ENCODE data around the gene SRRM2.

The SRRM2 gene

DNA sequence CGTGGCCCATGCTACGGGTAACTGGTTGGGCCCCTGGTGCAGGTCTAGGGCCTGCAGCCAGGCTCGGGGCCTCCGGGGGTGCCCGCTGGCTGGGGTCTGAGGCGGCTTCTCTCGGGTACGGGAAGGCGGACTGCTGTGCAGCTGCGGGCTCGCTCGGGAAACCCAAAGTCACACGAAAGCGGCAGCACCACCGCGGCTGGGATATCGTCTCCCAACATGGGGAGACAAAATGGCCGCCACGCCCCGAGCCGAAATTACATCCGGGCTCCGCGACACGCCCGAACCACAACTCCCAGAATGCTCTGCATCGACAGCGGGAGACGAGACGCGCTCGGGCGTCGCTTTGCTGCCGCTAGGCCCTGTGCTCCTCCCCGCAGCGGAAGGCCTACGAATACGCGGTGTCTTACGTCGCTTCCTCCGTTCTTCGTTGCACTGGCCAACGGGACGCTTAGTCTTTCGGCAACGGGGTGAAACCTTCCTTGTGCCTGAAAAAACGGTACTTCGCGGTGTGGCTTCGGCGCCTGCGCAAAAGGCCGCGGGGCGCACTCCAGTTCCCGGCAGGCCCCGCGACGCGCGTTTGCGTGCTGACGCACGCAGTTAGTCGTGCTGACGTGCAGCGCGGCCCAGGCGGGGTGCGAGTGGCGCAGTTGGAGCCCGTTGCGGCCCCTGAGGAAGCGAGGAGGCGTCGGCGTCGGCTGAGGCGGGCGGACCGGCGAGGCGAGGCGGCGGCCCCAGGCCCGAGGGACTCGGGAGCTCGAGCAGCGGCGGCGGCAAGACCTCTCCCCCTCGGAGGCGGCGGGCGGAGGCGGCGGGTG, at the start of gene SRRM2:
SRRM2 (plus strand) TSS at position 604 of the 815 bp plus-strand sequence. CDS start 3,727 bp downstream, outside the sequence.
- DNase-seq (ENCODE audit: low spot score) = peak; percentile 95

DNA sequence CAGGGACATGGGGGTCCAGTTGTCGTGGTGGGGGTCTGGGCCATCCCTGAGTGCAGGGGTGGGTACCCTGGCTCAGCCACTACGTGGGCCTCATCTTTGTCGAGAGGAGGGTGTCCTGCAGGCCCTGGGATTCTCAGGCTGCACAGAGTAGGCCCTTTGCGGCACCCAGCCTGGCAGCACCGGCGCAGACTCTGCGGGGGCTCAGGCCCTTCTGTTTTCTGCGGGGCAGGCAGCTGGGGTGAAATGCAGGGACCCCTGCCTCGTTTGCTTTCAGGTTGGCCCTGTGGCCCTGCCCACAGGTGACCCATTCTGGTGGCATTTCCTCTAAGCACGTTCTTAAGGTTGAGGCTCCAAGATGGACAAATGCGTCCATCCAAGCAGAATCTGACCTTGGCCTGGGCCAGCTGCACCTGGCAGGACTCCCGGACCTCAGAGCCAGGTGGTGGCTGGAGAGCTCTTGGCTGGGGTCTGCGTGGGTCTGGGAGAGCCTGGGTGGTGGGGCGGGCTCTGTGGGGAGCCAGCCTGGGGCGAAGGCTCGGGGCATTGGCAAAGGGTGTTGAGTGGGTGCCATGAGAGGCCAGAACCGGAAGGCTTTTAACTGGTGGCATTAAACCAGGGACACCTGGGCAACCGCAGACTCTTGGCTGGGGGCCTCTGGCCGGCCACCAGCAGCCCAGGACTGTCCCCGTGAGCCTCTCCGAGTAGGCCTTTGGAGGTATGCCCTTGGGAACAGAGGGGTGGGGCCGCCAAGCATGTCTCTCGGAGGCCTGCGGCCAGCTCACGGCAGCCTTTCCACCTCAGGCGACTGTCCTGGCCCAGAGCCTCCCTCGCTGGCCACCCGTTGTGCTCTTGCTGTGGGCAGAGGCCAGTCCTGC, 49.3 kb upstream of the SRRM2 start:
- DNase-seq (ENCODE audit: low spot score) = no peak

DNA sequence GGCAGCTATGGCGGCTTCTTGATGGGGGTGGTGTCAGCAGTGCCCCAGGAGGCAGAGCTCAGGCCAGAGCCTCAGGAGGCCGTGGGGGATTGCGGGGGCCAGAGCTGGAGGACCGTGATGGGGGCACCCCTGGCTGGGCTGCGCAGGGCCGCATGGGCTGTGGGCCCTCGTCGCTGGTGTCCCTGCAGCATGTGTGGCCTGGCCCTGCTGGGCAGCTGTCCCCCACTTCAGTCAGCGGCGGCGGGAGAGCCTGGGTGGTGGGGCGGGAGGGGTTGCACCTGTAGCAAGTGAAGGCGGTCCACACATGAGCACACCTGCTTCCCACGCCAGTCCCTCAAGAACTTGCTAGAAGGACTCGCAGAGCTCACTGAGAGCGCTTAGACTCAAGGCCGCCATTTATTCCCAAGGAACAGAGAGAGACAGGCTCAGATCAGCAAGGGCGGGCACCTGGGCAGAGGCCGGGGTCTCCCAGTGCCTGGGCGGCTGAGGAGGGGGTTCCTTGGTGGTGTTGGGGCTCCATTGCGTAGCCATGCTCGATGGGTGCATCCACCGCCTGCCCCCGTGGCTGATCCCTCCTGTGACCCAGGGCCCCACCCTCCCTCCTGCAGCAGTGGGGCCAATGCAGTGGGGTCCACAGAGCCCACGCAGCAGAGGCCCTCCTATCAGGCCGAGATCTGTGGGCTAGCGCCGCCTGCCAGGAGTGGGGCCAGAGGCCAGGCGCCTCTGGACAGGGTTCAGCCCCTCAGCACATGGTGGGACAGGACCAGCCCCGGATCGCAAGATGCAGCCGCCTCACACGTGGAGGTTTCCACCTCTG, 48.1 kb upstream of the SRRM2 start:
- no peak for DNase-seq (ENCODE audit: low spot score)

DNA sequence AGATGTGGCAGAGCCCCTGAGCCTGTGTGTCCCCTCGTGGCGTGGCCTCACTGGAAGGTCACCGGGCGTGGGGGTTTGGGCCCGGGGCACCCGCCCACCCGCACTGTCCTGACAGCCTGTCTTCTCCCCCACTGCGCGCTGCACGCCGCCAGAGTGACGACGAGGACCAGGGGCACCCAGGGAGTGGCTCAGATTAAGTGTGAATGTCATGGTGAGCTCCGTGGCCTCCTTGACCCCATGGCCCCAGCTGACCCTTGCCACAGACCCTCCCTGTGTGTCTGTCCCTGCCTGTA, 47.5 kb upstream of the SRRM2 start:
- DNase-seq (ENCODE audit: low spot score) = no peak

DNA sequence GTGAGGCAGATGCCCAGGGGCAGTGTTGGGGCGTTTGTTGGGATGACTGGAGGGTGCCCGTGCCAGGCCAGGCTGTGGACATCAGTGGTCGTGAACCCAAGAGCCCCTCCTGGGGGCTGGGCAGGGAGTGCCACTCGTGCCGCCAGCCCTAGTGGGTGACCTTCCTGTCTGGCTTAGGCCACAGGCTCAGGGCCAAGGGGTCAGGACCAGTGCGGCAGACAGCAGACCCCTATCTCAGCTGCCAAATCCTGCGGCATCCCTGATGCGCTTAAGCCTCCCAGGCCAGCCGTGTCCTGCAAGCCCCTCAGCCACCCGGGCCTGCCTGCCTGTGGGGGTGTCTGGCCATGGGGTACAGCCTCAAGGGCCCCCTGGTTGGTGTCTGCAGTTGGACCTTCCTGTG, 47.1 kb upstream of the SRRM2 start:
- no peak for DNase-seq (ENCODE audit: low spot score)

DNA sequence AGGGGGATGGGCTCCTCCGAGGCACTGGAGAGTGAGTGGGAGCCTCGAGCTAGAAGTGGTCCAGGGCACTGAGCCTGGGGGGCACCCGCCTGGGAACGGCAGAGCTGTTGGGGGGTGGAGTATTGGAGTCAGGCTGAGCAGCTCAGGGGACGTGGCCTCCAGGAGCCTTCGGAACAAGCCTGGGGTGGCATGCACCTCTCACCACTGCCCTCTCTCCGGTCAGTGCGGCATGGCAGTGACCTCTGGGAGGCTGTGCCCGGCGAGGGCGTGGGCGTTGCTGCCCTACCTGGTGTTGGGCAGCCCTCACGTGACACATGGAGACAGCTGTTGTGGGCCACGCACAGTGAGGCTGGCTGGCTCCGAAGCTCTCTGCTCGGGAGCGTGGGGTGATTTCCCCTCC, 46.4 kb upstream of the SRRM2 start:
- DNase-seq (ENCODE audit: low spot score) = no peak

DNA sequence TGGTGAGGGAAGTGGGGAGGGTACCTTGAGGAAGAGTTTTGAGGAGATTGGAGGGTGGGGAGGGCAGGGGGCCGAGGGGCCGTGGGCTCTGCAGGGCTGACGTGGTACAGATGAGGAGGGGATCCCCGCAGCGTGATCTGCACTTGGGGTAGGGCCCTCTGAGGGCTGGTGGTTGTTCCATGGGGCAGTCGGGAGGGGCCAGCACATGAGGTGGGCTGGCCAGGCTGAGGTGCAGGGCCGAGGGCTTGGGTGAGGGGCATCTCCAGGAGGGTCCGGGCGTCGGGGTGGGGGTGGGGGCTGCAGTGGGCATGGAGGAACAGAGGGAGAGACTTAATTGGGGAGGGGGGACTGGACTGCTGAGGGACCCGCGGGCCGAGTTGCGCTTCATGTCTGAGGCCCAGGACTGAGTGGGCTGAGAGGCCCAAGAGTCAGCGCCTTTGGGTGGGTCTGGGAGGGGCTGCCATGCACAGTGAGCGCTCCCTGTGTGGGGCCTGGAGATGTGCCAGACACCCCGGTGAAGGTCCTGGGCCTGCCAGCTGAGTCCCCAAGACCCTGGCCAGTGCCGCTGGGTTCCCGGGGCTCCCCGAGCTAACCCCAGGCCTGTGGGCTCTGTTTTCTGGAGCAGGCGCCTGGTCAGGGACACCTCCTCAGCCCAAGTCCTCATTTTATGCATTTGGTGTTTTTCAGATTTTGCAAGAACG, 45.7 kb upstream of the SRRM2 start:
- DNase-seq (ENCODE audit: low spot score) = no peak

DNA sequence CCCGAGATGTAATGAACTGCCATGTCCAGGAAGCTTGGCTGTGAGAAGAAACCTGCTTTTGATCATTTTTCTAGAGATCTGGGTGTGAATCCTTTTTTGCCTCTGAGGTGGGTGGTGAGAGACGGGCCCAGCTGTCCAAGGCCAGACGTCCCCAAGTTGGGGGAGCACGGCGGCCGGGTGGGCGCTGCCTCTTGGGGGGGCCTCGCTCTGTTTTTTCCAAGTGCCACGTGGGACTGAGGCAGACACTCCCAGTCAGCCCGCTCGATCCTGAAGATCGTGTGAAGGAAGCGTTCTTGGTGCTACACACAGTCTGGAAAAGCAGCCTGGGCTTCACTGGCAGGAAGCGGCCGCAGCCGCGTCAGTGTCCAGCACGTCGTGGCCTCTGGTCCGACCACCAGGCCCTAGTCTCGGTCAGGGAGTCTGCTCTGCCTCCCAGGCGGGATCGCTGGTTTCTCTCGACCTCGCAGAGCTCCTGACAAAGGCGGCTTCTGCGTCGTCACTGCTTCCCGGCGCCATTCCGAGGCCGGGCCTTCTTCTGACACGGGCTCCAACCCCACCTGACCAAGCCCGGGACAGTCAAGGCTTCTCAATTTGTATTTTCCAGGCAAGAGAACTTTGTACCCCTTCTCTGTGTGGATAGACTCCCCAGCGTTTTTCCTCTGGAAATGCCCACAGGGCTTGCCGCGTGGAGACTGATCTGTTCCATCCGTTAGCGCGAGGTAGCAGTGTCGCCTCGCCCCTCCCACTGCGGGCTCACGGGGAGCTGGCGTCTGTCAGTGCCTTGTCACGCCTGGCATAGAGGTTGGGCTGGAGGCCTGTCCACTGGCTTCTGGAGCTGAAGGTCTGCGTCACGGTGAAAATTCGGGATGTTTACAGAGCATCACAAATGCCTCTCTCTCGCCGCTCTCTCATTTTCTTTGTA, 44.8 kb upstream of the SRRM2 start:
- DNase-seq (ENCODE audit: low spot score) = no peak

DNA sequence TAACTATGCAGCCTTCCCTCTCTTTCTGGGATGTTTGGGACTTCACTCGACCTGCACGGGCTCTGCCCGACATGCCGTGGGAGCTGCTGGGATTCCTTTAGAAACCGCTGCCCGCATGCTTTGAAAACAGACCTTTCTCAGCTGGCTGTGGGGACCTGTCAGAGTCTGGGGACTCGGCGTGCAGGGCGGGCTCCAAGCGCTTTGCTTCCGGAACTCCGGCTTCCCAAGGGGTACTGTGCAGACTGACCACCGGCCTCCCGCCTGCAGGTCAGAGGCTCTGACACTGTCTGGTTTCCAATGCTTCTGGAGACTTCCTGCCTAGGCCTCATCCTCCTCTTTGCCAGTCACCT, 44.2 kb upstream of the SRRM2 start:
- no peak for DNase-seq (ENCODE audit: low spot score)

DNA sequence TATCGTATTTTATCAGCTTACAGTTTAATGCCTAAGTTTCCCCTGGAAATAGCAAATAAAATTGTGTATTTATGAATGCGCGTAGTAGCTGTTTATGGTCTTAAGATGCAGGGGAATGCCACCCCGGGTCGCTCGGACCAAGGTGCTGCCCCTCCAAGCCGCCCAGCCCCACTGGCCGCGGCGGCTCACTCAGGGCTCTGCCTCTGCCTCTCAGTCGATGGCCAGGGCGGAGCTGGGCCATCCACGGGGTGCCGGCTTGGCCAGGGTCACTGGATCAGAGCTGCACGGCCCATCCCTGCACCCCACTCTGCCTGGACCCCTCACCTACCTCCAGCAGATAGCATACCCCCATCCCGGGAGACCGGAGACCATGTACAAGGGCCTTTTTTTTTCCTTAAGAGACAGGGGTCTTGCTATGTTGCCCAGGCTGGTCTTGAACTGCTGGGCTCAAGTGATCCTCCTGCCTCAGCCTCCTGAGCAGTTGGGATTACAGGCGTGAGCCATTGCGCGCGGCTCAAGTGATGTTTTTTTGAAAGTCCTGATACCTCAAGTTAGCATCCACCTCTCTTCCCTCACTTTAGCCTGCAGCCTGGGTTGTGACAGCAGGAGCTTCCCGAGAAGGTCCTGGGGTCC, 43.4 kb upstream of the SRRM2 start:
- DNase-seq (ENCODE audit: low spot score) = no peak

DNA sequence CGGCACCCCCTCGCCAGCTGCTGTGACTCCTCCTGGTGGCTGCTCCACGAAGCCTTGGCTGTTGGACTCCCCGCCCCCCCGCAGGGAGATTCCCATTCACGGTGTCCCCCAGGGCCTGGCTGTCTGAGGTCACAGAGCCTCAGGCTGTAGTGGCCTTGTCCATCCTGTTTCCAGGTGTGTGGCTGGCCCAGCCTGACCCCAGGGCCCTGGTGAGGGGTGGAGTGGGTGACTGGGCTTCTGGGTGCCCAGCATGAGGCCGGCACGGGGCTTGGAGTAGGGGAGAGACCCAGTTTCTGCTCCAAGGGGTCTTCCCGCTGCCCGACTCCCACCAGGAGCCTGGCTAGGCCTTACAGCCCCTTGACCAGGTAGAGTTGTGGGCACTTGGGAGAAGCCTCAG, 42.9 kb upstream of the SRRM2 start:
- DNase-seq (ENCODE audit: low spot score) = no peak

DNA sequence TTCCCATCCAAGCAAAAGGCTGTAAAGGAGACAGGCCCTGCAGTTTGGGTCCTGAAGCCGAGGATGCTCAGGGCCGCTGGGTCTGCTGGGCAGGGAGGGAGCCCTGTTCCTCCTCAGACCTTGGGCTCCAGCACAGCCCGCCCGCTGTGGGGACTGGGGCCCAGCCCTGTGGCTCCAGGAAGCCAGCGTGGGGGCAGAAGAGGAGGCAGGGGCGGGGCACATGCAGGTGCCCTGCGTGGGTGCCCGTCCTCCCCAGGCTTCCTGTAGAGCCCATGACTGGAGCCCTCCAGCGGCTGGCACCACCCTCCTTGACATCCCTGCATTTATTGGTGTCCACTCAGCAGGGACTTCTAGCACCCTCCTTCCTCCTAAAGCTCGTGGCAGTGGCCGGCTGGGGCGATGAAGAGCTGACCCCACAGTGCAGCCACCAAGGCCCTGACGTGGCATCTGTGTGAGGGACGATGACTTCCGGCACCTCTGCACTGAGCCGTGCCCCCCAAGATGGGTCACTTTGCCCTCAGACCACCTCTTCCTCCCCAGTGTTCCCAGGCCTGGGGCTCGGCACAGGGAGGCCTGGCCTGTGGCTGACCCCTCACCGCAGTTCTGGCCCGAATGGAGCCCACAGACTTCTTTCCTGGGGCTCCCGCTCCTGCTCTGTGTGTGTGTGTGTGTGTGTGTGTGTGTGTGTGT, 42.3 kb upstream of the SRRM2 start:
- DNase-seq (ENCODE audit: low spot score) = no peak

DNA sequence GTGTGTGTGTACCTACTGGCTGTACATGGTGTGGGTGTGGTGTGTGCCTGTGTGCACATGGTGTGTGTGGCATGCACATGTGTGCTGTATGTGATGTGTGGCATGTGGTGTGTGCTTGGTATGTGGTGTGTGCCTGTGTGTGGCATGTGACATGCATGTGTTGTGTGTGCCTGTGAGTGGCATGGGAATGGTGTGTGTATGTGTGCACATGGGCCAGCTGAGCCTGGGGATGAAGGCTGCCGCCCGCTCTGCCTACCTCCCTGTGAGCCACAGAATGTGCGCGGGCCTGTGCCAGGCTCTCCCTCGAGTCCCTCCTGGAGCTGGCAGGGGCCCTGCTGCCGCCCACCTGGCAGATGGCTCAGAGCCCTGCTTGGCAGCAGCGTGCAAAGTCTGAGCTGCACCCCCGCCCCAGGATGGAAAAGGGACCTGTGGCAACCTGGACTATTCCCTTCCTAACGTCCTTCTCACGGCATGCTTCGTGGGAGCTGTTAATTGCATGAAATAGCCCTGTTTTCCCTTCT, 41.7 kb upstream of the SRRM2 start:
- no peak for DNase-seq (ENCODE audit: low spot score)

DNA sequence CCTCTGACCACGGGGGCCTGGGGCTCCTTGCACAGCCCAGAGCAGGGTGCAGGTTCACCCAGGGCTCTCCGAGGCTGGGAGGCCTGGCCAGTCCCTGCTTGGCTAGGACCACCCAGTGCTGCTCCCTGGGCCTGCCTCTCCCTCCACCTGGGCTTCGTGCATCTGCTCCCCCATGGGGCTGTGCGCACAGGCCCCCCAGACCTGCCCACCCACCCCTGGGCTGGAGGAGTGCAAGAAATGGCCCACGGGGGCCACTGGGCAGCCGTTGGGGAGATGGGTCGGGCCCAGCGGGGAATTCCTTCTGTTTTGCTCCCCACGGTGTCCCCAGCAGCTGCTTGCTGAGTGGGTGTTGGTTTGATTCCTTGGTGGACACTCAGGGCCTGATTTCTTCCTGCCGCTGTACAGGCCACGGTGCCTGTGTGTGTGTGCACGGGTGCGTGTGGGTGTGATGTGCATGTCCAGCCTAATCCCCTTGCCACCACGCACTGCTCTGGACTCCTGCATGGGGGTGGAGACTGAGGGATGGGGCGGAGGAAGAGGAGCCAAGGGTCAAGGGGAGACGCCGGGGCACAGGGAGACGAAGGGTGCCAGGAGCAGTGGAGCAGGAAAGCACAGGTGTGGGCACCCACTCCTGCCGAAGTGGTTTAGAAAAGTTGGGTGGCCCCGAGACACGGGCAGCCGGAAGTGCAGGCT, 40.9 kb upstream of the SRRM2 start:
- no peak for DNase-seq (ENCODE audit: low spot score)

DNA sequence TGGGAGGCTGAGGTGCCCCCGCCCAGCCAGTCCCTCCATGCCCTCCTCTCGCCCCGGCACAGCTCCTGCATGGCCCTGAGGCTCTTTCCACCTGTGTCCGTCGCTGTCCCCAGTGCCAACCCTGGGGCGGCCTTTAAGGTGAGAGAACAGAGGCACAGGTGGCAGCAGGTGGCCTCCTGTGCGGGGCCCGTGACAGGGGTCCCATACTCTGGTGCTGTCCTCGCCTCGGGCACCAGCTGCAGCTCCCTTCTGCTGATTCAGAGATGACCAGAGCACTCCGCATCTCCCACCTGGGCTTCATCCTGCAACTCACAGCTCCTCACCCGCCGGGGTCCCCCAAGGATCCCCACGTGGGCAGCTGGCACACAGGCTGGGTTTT, 40.4 kb upstream of the SRRM2 start:
- DNase-seq (ENCODE audit: low spot score) = no peak

DNA sequence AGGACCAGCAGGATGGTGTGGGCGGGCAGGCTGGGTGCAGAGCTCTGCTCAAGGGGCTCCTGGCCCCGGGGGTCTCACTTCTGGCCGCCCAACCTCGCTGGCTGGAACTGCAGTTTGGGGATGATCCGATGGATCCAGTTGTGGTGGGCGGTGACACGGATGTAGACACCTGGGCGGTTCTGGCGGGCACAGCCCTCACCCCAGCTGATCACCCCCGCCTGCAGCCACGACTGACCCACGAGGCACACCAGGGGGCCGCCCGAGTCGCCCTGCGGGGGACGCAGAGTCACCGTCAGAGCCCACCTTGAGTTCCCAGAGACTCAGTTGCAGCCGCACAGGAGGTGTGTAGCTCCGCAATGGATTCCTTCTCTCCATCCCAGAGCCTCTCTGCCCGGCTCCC, 39.9 kb upstream of the SRRM2 start:
- DNase-seq (ENCODE audit: low spot score) = no peak

DNA sequence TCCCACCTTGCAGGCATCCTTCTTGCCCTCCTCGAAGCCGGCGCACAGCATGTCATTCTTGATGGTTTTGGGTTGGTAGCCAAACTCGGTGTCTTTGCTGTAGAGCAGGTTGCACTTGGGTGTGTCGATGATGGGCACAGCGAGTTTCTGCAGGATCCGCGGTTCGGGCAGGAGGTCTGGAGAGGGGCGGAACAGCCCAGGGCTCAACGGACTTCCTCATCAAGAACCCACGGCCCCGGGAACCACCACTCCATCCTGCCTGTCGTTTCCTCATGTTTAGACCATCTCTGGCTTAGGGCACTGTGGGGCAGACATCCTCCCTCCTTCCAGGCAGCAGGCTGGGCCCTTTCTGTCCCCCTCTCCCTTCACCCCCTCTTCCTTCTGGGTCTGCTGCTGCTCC, 38.9 kb upstream of the SRRM2 start:
- no peak for DNase-seq (ENCODE audit: low spot score)

DNA sequence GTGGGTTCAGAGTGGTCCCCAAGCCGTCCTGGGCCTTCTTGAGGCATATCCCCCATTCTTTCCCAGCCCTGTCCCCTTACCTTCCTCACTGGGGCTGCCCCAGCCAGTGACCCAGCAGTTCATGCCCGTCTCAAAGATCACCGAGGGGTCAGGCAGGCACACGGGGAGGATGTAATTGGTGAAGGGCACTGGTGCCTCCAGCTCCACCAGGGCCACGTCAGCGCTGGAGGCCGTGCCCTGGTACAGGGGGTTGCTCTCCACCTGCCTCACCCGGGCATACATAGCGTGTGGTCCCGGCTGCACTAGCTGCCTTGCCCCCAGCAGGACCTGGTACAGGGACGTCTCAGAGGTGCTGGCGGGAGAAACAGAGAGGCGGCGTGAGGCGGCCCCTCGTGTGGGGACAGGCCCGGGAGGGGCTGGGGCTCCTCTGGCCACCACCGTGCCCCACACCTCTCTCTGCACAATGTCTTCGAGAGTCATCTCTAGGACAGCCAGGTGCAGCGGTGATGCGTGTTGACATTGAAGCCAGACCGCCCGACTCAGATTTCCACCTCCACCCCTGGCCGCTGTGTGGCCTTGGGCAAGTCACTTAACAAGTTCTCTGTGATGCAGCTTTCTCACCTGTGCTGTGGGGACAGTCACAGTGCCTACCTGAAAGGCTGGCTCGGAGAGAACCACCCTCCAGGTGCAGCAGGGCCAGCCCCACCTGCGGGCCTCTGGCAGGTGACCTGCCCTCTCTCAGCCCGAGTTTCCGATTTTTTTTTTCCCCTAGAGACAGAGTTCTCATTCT, 38.3 kb upstream of the SRRM2 start:
- no peak for DNase-seq (ENCODE audit: low spot score)

Data from COLO829 (cell line).